HG03039 (cell line): ENCODE data around the gene UCHL1.

Source experiments
- ATAC-seq: cut with Tn5 transposase; IDR thresholded peaks from one replicate; pipeline ENCODE4 v1.9.1; 2021; ENCODE audit warnings: mild to moderate bottlenecking, moderate library complexity; ENCODE audit not compliant: unreplicated experiment

Gene UCHL1

DNA sequence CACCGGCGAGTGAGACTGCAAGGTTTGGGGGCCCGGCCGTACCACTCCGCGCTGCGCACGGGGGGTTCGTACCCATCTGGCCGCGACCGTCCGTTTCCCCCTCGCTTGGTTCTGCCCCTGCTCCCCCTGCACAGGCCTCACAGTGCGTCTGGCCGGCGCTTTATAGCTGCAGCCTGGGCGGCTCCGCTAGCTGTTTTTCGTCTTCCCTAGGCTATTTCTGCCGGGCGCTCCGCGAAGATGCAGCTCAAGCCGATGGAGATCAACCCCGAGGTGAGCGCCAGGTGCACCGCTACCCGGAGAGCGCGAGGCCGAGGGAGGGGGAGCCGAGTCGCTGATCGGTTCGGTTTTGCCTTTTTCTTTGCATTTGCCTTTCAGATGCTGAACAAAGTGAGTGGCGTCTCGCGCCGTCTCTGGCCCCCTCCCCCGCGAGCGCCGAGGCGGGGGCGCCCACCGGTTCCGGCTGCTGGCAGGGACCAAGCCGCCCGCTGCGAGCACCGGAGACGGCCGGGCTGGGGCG lies at the start of gene UCHL1:
Gene UCHL1 (plus strand): TSS at position 189 of the 517 bp plus-strand sequence. CDS start 49 bp downstream, at position 238.
- ATAC-seq: peak; percentile 44

GRCh38 chr4:41207291-41207831 lies 49.4 kb upstream of the UCHL1 start:
- ATAC-seq: no peak

DNA sequence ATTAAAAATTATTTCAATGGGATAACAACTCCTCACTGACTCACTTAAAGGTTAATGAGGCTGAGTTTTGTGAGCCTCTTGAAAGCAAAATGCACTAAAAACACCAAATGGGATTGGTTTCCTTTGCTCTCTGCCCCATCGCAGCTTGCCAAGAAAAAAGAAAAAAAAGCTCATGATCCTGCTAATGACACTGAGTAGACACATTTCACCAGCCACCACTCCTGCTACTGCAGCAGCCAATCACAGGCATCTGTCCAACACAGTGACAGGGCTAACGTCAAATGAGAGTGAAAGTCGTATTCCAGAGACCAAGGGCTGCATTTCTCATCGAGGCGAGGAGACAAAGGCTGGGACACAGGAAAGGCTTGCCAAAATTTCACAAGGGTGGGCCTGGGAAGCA lies 47.5 kb upstream of the UCHL1 start:
- no peak for ATAC-seq

DNA sequence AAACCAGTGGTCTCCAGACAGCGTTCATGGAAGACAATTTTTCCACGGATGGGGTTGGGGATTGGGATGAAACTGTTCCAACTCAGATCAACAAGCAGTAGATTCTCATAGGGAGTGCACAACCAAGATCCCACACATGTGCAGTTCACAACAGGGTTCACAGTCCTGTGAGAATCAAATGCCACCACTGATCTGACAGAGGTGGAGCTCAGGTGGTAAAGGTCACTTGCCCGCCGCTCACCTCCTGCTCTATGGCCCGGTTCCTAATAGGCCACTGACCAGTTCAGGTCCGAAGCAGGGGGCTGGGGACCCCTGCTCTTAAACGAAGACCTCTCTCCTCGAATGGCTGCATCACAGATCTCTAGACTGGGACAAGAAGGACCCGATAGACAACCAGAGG lies 46.8 kb upstream of the UCHL1 start:
- ATAC-seq: no peak

DNA sequence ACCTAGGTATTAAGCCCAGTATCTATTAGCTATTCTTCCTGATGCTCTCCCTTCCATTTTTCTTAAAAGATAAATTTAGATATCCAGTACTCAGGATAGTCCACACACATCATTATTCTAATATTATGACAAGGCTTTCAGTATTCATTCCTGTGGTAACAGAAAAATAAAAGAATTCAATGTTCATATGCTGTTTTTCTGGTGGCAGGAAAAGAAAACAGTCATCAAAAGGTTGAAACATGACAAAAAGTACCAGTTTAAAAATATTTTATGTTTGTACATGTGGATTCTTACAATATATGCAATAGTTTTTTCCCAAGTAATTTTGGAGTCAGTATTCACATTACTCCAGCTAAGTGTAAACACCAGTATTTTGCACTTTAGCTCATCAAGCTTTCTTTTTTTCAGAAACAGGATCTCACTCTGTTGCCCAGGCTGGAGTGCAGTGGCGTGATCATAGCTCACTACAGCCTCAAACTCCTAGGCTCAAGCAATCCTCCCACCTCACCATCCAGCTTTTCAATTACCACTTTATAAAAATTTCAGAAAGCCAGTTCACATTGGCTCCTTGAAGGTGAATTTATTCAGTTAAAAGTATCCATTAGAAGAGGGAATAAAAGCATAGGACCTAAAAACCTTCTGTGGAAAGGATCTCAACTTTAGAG lies 44.6 kb upstream of the UCHL1 start:
- no peak for ATAC-seq

GRCh38 chr4:41212616-41213203 lies 44.0 kb upstream of the UCHL1 start:
- no peak for ATAC-seq

- ATAC-seq: peak; percentile 2
Measured at GRCh38 chr4:41213625-41214135, 43.0 kb upstream of the UCHL1 start.

- peak; percentile 54 for ATAC-seq
Measured at GRCh38 chr4:41214136-41214824, 42.4 kb upstream of the UCHL1 start, which contains the start of gene APBB2. APBB2 (minus strand) TSS chr4:41214542; CDS start chr4:41033254, 181,288 bp downstream.

DNA sequence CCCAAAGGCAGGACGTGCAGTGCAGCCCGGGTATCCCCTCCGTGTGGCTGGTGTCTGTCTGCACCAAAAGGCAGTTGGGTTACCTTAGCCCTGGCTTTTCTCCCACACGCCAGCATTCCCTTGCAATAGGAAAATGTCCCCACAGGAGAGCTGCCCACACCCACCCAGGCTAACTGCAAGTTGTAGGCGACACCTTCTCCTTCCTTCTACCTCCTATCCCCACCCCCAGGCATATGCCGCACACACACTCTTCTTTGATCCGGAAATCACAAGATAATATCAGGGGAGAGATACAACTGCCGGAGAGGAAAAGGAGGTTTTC lies 41.9 kb upstream of the UCHL1 start:
- ATAC-seq: no peak

GRCh38 chr4:41215155-41215554 lies 41.6 kb upstream of the UCHL1 start:
- no peak for ATAC-seq

GRCh38 chr4:41215969-41216293 lies 40.8 kb upstream of the UCHL1 start:
- no peak for ATAC-seq

DNA sequence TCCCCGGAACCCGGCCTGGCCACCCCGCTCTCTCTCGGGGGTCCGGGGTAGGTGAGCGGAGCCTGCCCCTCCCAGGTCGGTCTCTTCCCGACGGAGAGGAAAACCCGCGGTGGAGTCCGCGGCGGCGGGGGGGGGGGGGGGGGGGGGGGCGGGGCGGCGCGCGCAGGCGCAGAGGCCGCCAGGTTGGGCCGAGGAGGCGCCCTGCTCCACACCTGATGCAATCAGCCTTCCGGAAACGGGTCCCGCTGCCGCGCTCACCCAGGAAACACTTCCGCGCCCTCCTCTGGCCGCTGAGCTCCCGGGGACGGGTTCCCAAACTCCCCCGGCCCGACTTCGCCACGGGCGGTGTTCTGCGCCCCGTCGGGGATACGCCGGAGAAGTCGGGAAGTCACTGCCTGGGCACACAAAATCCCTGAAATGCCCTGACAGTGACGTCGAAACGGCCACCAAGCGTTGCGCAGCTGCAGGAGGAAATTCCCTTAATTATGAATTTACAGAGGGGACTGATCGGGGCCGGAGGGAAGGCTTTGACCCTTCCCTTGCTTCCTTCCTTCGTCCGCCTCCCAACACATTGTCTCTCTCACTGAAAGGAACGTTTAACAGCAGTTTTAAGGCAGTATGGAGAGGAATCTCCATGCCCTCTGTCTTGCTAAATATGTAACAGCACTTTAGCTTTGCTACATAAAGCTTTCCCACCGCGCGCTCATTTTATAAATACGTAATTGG lies 40.3 kb upstream of the UCHL1 start:
- ATAC-seq: peak; percentile 48

DNA sequence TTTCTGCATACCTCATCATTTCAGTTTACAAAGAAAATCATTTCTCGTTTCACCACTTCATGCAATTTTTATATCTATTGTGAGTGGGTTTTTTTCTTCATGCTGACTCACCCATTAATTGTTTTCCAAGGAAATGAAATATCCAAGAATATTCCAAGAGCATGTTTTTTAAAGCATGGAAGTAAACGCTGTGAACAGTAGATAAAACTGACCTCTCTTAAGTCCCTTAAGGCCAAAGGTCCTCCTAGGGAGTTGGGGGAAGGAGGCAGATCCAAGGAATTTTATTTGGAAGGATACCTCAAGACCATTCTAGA lies 39.8 kb upstream of the UCHL1 start:
- ATAC-seq: no peak

DNA sequence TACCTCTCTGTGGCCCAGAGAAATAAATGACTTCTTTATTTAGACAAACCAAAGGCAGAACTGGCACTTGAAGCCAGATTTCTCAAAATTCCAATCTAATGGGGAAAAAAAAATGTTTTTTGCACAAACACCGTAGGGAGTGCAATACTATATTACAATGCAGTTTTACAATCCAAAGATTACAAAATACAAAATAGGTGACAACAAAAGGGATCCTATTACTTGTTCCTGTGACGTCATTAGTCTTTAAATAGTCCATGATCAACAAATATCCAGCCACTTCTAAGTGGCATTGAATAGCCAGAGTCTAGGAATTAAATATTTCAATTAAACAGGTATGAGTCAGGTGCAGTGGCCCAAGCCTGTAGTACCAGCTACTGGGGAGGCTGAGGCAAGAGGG lies 39.4 kb upstream of the UCHL1 start:
- ATAC-seq: no peak

DNA sequence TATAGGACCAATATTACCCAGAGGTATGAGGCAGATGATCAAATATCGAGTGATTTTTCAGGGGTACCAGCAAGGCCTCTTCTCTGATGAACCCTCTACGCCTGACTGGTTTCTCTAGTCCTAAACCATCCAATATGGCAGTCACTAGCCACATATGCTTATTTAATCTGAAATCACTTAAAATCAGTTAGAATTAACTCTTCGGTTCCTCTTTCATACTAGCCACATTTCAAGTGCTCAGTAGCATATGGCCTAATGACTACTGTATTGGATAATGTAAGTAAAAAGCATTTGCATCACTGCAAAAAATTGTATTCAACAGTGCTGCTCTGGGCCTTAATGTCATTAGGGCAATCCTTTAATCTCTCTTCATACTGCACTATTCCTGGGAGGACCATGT lies 38.0 kb upstream of the UCHL1 start:
- no peak for ATAC-seq

DNA sequence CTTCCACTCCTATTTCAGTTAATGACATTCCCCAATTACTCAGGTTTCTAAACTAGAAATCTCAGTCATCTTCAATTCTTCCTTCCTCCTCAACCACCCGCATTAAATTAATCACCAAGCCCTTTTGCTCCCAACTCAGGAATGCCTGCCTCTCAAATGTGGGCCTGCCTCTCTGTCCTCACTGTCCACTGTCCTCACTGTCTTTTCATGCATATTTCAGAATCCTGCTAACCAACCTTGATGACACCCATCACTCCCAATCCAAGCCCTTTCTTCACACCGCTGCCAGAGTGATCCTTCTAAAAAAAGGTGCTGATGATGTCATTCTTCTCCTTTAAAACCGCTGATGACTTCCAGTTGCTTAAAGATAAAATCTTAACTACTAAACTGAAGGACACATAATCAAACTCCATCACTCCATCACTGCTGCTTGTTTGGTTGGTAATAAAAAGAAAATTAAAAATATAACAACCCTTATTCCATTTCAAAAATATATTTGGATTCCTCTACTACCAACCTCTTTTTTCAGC lies 37.2 kb upstream of the UCHL1 start:
- no peak for ATAC-seq

GRCh38 chr4:41221850-41222645 lies 34.7 kb upstream of the UCHL1 start:
- no peak for ATAC-seq

DNA sequence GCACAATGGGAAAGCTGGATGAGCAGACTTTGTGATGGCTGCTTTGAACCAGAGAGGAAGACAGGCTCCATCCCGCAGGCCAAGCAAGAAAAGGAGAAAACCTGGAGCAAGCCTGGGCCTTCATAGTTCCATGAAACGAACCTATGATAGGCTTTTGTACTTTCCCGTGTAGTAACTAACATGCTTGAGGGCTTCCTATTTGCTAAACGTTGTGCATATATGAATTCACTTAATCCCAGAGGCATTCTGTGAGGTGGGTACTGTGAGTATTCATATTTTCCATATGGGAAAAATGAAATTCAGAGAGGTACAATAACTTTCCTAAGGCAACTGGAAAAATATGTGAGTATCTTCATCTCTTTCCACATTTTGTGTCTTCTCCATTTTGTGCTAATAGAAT lies 28.8 kb upstream of the UCHL1 start:
- no peak for ATAC-seq

DNA sequence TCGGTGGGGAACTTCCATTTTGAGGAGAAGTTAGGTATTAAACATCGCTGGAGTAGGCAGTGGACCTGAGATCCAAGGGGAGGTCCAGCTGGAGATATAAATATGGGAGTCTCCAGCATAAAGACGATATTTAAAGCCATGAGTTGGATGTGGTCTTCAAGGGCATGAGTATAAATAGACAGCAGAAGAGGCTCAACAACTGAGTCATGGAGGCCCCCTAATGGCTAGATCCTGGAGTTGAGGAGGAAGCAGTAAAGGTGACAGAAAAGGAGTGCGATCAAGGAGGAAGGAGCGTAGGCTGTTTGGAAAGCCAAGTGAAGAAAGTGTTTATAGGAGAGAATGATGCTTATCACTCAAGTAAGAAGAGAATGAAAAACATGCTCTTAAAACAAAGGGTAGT lies 24.3 kb upstream of the UCHL1 start:
- ATAC-seq: no peak

- ATAC-seq: no peak
Measured at GRCh38 chr4:41232856-41233255, 23.9 kb upstream of the UCHL1 start.
